GM19468 (cell line): ENCODE data around the gene RPS24.
"Not testable (repeated sequence)": the region's sequence is repeated elsewhere in the genome, so short reads cannot be mapped to it uniquely, and the experiment has no call there.

Source experiments
- ATAC-seq: cut with Tn5 transposase; IDR thresholded peaks from one replicate; pipeline ENCODE4 v1.9.1; 2021; ENCODE audit warnings: mild to moderate bottlenecking, moderate library complexity, moderate number of reproducible peaks; ENCODE audit not compliant: unreplicated experiment; ENCODE audit errors: extremely low read depth

RPS24 gene

DNA sequence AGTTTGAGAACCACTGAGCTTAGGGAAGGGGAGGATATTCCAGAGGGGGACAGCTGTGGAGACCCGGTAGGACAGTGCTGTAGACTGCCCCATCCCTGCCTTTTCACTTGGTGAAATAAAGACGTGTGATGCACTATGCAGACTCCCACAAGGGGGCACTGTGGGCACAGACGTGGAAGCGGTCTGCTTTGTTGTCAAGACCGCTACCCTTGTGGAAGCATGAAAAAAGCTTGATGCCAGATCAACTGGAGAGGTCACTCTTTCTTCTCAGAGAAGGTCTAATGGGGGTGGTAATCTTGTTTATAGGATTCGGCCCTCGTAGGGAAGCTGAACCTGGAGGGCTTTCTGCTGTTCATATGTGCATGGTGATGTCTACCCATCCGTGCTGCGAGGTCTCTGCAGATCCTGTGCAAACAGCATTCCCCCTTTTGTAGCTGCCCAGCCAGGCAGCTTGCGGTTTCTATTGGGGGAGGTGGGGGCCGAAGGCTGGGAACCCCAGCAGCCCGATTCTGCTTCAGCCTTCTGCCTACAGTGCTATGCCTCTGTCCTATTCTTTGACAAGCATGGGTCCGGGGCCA, 13.7 kb downstream of the RPS24 start:
- peak; percentile 38 for ATAC-seq

DNA sequence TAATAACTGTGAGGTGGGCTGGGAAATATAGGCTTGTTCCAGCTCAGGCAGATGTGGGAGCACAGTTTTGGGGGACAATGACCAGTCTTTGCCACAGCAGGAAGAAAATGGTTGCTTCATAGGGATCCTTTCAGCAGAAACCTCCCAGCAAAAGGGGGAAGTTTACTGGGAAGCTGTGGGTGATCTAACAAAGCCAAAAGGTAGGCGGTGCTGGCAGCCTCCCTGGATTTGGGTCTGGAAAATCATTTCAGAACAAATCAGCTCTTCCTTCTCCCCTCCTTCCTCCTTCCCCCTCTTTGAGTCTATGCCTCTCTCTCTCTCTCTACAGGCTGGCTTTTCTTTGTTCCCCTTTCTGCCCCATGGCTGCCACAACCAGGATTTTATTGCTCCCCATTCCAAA, 16.2 kb downstream of the RPS24 start:
- ATAC-seq = no peak

DNA sequence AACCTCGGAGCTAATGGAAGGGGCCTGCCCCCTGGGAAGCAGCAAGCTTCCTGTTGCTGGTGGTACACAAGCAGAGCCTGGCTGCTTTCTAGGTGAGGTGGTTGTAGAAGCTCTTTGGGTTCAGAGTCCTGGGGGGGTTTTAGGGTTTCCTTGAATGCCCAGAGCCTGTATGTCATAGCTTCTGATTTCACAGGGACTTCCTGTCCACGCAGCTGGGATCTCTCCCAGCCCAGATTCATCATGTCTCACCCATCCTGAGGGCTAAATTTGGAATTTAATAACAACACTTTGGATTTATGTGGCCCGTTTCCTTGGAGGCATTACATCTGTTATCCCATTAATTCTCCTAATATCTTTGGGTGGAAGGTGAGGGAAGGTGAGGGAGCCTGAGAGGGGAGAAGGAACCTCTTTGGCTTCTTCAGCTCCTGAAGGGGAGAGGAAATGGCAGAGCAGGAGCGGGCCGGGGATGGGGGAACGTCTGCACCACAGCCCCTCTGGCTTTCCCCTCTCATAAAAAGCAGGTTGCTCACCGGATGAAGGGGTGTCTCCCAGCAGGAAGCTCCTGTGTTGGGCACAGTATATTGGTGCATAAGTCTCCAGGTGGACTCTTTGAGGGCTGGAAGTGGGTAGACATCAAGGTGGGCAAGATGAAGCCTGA, 19.7 kb downstream of the RPS24 start:
- no peak for ATAC-seq

DNA sequence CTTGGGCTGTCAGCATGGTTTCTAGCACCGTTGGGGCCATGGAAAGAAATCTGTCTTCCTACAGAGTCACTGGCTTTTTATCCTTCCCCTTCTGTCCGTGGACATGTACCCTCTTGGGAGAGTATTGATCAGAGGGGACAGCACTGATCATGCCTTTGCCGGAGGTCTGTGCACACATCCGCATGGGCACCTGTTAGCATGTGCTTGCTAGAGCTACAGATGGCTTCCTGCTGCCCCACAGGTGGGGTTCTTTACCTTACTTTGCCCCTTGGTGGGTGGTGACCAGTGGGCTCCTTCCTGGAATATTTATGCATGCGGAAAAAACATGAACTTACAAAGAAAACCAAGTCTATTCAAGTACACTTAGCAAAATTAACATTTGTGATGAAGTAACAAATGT, 24.9 kb downstream of the RPS24 start:
- ATAC-seq = no peak

DNA sequence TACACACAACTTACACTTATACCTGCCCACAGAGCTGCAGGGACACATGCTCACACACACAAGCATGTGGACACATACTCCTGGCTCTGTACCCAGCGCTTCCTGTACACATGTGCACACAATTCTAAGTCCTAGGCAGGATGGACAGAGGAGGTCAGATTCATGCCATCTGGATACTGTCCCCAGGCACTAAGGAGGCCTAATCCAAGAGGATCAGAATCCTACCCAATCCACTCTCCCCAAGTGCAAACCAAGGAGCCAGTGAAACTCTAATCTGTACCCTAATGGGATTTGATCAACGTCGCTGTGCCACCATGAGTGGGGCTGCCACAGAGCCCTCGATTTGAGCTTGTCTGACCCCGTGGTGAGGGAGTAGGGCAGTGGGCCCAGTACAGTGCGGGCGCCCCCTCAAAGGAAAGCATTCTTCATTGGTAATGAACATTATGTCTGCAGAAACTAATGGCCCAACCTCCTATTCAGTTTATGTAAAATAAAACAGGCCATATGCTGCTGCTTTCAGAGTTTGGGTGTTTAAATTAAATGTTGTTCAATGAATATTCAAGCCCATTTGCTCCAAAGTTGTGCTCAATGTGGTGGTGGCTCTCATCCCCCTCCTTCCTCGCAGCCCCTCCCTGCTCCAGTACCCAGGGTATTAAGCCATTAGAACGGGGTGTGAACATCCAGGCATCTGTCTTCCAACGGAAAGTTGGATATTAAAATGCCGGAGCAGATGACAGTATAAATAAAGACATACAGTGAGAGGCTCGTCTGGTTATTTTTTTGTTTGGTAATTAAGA, 26.4 kb downstream of the RPS24 start:
- ATAC-seq = no peak

- ATAC-seq = no peak
Measured at GRCh38 chr10:78062296-78062695, 28.6 kb downstream of the RPS24 start.

DNA sequence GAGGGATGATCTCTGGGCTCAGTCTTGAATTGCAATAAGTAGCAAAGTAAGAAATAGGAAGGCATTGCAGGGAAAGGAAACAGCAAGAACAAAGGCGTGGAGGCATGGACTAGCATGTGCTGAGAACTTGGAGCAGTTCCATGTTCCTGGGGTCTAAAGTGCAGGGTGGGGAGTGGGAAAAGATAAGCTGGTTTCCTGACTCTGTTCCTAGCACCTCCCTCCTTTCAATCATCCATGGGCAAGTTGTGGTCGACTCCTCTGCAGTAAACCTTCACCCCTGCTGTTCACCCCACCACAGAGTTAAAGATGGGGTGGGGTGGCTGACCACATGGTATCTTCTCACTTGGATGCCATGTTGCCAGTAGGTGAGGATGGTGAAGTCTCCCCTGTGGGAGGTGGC, 29.6 kb downstream of the RPS24 start:
- no peak for ATAC-seq

DNA sequence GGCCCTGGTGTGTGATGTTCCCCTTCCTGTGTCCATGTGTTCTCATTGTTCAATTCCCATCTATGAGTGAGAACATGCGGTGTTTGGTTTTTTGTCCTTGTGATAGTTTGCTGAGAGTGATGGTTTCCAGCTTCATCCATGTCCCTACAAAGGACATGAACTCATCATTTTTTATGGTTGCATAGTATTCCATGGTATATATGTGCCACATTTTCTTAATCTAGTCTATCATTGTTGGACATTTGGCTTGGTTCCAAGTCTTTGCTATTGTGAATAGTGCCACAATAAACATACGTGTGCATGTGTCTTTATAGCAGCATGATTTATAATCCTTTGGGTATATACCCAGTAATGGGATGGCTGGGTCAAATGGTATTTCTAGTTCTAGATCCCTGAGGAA, 31.3 kb downstream of the RPS24 start:
- ATAC-seq = not testable (repeated sequence)

GRCh38 chr10:78065611-78066010, 31.9 kb downstream of the RPS24 start:
- ATAC-seq = no peak

DNA sequence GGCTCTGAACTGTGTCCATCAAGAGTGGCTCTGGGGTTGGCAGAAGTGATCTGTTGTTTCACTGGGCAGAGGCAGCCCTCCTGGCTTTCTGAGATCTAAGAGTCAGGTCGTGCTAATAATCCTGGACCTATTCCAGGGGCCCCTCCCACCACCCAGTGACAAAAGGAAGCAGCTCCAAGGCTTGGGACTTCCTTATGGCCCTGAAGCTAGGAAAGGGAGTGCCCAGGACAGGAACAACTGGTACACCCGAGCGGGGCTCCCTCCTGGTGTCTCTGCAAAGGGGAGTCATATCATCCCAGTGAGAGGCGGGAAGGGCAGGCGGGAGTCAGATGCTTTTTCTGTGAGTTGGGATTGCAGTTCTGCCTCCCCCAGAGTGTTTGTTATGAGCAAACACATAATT, 32.3 kb downstream of the RPS24 start:
- no peak for ATAC-seq

DNA sequence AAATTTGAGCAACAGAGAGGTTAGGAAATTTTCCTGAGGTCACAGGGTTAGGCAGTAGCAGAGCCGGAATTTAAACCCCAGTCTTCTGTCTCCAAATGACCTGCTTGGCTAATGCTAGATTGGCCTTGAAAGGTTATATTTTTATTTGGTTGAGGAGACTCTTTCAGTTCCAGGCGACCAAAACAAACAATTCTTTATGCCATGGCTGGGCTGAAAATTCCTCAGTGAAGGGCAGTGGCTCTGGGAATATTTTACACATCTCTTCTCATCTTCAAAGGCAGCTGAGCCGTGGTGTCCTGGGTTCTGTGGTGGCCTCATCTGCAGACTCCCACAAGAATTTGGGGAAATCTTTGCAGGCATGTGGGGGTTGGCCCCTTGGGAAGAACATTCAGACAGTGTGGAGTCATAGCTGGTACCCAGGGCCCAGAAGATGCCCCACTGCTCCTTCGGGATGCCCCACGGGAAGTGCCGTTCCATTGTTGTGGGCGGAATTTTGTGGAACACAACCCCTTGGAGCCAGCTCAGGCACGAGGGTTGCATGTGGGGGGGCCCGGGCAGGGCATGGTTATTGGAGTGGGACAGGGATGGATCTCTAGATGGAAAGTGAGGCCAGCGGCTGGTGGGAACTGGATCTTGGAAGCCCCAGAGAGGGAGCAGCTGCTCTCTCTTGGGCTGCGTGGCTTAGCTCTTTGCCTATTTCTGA, 33.2 kb downstream of the RPS24 start:
- ATAC-seq = no peak

DNA sequence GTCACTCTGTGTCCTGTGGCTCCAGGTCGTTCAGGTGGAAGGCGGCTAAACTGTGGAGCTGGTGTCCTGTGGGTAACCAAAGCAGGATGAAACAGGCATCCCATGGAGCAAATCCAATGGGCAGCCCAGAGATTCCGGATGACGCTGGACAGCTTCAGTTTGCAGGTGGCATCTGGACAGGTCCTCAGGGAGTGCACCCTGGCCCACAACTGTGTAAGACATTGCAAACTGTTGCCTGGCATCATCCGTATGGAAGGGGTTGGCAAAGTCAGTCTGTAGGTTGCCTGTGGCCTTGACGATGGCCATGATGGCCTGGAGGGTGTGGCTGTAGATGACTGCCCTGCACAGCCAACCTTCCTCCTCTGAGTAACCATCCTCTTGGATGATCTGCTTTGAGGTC, 35.5 kb downstream of the RPS24 start:
- ATAC-seq = no peak

GRCh38 chr10:78070064-78070463, 36.4 kb downstream of the RPS24 start:
- ATAC-seq = not testable (repeated sequence)

GRCh38 chr10:78070726-78071125, 37.1 kb downstream of the RPS24 start:
- ATAC-seq = no peak

DNA sequence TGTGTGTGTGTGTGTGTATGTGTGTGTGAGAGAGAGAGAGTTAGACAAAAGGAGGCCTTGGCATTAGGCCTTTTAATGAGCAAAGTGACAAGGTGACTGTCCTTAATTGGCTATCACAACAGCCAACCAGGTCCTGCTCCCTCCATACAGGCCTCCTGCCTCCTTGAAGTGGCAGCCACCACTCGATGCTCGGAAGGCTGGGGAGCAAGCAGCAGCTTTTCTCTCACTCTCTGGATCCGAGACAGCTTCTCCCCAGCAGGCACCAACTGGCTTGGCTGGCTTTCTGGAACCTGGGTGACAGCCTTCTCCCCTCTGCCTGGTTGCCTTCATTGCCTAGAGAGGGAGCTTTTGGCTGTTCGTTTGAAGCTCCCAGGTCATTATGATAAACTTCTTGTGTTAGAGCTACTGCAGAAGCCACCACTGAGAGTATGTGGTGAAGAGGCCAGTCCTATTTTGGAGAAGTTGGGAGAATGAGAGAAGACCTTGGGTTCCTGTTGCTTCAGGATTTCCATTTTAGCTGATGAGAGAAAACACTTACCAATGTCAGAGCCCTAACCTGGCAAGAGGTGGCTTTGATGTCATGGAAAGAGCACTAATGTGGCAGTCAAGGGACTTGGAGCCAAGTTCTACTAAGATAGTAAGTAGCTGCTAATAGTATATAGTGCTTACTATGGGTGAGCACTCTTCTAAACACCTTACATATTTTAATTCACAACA, 37.6 kb downstream of the RPS24 start:
- no peak for ATAC-seq

DNA sequence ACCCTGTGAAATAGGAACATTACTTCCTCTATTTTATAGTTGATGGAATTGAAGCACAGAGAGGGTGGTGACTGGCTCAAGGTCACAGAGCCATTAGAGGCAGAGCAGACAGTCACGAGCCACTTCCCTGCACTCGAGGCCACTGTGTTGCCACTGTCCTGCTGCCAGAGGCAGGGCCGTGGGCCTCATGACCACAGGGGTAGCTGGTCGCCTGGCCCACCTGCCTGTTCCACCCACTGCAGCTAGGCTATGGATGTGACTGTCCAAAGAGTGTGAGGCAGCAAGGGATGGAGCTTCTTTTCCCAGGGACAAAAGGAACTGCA, 38.2 kb downstream of the RPS24 start:
- no peak for ATAC-seq

DNA sequence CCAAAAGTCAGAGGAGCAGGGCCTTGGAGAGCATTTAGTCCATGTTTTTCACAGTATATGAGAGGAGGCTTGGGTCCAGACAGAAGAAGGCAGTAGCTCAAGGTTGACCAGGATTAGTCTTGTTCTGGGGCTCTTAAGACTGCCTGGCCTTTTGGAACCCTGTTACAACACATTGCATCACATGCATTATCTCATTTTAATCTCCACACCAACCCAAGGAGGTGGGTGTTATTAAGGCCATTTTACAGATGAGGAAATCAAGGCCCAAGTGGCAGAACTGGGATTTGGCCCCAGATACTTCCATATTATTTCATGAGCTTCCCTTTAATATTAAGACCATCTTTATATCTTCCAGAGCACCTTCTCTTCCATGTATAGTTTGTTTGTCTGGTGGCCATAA, 38.8 kb downstream of the RPS24 start:
- no peak for ATAC-seq

DNA sequence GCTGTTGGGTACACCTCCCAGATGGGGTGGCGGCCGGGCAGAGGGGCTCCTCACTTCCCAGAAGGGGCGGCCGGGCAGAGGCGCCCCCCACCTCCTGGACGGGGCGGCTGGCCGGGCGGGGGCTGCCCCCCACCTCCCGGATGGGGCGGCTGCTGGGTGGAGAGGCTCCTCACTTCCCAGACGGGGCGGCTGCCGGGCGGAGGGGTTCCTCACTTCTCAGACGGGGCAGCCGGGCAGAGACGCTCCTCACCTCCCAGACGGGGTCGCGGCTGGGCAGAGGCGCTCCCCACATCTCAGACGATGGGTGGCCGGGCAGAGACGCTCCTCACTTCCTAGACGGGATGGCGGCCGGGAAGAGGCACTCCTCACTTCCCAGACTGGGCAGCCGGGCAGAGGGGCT, 42.1 kb downstream of the RPS24 start:
- ATAC-seq = not testable (repeated sequence)

DNA sequence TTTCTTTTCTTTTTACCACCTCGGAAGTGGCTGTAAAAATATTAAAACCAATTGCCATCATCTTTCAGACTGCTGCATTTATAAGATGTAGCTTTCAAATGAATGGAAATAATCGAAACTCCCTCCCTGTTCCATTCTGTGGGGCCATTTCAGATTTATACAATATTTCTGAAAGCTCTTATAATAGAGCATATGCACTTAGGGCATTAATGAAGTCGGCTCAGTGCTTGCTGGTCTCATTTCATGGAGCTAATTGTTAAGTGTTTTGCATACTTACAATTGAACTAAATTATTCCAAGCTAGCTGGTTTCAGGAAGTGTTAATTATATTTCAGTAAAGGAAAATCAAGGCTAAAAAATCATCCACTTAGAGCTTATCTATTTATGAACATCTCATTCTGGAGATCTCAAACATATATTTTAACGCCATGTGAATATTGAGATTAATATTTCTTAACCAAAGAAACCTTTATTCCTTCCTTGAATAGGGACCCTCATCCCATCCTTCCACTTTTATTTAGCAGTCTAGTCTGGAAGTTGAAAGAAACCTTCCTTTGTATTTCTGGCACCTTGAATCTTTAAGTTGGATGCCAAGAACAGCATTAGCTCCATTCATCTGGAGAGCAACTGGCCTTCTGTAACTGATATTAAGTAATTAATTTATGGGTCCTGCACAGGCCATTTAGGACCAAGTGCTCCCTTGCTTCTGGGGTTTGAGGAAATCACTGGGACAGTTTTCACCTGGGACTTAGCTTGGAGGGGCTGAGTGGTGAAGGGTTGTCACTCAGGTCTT, 45.1 kb downstream of the RPS24 start:
- ATAC-seq = no peak

DNA sequence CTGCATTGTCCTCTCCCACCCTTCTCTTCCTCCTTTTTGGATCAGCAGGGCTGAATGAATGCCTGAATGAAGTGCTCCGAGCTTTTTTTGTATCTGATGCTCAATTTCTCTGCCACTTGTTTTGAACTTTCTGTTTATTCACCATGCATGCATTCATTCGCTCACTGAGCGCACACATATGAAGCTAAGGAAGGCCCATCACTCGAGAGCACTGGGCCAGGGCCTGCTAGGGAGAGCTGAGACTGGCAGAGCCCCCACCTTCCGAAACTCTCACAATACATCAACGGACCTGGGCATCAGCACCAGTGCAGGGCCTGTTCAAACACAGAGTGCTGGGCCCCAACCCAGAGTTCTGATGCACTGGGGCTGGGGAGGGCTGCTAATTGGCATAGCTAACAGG, 45.7 kb downstream of the RPS24 start:
- ATAC-seq = no peak
